Retina (tissue), 1 donor: ENCODE results near the gene ENDOU.

Source experiments
- DNase-seq: peaks from one replicate; pipeline ENCODE4 v3.0.0-alpha.2; 2016

The ENDOU gene

DNA sequence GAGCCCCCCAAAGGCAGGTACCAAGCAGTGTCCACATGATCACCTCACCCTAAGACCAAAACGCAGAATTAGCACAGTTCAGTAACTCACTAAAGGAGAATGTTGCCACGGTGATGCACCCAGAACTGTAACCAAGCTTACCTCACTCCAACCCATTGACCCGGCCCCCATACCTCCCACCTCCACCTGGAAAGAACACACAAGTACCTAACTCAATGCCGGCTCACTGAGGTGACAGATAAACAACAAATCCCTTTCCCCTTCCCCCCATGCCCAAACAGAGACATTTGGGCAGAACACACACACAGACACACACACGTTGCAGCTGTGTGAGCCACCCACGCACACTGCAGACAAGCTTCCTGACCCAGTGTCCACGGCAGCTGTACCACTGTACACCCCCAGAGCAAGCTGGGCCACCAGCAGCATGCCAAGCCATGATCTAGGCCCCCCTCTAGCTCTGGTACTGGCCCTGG is 32.1 kb upstream of the ENDOU start:
- no peak for DNase-seq

- DNase-seq, result no peak
Observed at GRCh38 chr12:47755655-47756562, 30.6 kb upstream of the ENDOU start.

DNA sequence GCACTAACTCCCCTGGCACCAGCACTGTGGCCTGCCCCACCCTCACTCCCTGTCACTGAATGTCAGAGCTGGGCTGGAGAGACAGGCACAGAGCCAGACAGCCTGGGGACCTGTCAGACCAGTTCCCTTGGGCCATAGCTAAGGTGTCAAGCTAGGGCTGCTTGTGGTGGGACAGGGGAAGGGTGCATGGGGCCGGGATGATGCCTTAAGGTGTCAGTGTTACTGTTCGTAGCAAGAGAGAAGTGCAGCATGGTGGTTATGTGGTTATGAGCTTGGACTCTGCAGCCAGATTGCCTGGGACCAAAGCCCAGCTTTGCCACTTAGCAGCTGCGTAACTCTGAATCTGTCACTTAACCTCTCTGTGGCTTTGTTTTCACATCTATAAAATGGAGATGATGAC is 29.6 kb upstream of the ENDOU start:
- DNase-seq, result no peak

GRCh38 chr12:47754126-47754525 is 28.8 kb upstream of the ENDOU start:
- no peak for DNase-seq

GRCh38 chr12:47753021-47754001 is 28.0 kb upstream of the ENDOU start:
- DNase-seq, result no peak

DNA sequence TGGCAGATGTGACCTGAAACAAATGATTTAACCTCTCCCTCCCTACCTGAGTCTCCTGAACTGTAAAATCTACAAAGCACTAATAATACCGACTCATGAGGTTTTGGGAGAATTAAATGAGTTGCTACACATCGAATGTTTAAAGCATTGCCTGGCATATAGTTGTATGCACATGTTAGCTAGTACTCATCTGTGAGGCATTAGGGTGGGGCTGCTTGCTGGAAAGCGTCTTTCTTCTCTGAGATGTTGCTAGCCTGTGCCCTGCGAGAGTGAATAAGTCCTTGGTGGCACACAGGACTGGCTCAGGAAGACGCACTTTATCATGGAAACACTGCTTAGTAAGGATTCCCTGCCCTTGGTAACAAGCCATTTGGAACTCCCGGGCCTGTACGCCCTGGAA is 27.3 kb upstream of the ENDOU start:
- DNase-seq, result no peak

DNA sequence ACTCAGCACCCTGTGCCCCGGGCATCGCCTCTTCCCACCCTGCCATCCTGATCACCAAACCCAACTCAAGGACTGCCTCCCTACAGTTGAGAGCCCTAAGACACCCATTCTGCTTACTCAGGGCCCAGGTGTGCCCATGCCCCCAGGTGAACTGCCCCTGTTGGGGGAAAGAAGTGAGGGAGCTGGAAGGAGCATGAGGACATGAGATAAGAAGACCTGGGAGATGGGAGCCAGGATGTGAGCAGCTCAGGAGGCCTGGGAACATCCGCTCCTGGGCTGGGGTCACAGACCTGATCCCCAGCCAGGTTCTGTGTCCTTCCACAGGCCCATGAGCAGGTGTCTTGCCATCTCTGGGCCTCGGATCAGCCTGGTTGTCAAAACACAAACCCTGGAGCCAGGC is 26.8 kb upstream of the ENDOU start:
- no peak for DNase-seq

- no peak for DNase-seq
Observed at GRCh38 chr12:47751561-47751960, 26.3 kb upstream of the ENDOU start.

- DNase-seq, result no peak
Observed at GRCh38 chr12:47750916-47751470, 25.7 kb upstream of the ENDOU start.

DNA sequence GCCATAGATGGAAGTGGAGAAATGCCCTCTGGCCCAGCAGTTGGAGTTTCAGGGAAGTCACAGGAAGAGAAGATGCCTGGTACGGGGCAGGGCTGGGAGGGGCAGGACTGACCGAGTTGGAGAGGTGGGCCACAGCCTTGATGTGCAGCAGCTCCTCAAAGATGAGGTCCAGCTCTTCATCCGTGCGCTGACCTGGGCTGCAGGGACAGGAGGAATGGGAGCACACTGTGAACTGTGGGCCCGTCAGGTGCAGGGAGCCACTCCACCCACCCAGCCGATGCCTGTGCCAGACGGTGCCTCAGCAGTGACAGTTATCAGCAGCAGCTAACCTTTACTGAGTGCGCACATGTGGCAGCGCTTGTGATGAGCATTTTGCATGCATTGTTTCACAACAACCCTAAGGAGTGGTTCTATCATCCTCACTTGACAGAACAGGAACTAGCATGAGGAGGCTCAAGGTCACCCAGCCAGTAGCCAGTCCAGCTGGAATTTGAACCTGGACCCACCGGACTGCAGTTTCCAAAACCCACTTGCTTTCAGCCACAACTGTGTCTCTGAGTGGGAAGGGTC is 25.0 kb upstream of the ENDOU start:
- DNase-seq, result no peak

DNA sequence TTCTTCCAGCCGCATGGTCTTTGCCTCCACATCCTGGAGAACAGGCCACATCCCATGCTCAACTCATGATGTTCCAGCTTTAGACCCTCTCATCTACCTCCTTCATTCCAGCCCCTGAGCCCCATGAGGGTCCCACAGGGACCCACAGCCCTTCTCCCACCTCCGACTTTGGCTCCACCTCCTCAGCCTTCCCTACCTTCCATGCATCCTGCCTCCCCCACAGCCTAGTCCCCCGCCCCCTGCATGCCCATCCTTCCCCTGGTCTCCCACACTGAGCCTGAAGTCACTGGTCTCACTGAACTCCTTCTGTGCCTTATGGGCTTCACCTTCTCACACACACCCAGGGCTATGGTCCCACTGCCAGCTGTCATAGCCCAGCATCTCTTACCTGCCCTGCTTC is 23.6 kb upstream of the ENDOU start:
- no peak for DNase-seq

- DNase-seq, result no peak
Observed at GRCh38 chr12:47748507-47748828, 23.2 kb upstream of the ENDOU start.

DNA sequence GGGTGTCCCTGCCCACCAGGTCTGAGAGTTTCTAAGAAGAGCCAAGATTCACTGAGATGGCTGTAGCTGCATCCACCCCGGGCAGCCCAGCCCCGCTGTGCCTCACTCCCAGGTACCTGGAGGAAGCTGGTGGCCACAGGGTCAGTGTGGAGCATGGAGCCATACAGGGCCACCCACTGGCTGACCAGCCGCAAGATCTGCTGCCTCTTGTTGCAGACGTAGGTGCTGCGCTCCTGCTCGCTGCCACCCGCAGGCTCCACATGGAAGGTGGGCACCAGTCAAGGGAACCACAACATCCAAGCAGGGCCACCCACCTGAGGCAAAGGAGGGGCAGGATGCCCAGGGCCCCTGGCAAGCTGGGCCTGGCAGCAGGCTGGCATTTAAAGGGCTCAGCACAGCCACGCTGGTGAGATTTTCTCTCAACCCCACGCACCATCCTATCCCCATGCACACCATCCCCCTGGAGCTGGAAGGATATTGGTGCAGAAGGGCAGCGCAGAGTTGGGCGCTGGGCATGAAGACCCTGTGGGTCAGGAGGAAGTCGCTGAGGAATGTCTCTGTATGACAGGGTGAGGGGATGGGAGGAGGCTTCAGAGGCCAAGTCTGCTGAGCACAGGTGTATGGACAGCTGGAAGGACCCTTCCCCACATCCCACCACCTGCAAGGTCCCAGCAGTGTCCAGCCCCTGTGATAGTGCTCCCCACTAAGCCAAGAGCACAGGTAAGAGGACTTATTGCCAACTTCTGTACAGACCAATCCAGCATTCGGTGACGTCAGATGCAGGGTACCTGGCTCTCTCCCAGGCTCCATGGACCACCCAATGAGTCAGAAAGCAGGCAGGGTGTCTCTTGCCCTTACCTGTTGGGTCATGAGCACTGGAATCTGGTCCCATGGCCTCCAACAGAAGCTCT is 22.6 kb upstream of the ENDOU start:
- DNase-seq, result no peak

DNA sequence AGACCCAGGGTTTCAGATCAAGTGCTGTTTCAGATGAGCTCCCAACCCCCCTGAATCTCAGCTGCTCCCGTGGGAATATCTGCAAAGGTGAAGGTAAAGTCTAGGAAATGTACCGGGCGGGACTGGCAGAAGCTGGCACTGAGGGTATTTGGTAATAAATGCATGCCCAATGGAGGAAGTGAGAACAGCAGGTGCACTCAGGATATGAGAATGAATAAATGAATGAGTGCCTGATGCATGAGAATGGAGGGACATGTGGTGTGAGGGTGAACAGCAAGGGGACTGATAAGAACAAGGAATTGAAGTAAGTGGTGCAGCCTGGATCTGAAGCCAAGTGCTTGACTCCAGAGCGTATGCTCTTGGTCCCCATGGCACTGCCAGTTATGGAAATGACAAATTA is 21.8 kb upstream of the ENDOU start:
- no peak for DNase-seq

DNA sequence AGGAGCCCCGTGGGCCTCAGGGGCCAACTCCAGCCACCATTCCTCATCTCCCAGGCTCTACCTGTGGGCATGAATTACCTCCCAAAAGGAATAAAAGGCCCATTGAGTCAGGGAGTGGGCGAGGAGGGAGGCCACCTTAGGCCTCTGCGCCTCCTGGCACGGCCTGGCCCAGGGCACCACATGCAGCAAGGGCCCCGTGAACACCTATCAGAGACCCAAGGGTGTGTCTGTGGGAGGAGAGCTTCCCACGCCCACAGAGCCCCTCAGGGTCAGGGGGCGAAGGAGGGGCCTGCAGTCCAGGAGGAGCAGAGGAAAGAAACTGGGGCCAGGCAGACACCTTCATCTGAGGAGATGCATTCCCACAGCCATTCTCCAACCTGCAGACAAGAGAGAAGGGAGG is 21.2 kb upstream of the ENDOU start:
- DNase-seq, result no peak

GRCh38 chr12:47746073-47746472 is 20.8 kb upstream of the ENDOU start:
- no peak for DNase-seq

DNA sequence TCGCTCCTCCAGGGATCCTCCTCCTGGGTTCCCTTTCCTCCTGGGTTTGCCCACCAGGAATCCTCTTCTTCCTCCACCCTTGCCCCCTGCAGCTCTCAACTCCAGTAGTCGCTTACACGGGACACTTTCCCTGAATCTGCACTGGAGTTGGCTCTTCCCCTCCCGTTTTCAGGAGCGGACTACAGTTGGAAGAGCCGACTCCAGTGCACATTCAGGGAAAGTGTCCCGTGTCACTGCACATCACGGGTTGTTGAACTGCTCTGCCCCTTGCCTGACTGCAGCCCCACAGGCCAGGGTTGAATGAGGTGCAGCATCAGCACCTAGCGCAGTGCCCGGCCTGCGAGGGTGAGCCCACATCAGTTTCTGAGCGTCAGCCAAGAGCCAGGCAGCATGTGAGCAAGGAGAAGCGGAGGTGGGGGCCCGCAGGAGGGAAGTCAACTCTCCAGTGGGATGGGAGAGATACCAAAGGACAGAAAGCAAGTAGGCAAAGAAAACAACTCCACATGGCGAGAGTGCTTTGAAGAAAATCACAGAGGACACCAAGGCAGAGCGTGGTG is 20.3 kb upstream of the ENDOU start:
- no peak for DNase-seq

DNA sequence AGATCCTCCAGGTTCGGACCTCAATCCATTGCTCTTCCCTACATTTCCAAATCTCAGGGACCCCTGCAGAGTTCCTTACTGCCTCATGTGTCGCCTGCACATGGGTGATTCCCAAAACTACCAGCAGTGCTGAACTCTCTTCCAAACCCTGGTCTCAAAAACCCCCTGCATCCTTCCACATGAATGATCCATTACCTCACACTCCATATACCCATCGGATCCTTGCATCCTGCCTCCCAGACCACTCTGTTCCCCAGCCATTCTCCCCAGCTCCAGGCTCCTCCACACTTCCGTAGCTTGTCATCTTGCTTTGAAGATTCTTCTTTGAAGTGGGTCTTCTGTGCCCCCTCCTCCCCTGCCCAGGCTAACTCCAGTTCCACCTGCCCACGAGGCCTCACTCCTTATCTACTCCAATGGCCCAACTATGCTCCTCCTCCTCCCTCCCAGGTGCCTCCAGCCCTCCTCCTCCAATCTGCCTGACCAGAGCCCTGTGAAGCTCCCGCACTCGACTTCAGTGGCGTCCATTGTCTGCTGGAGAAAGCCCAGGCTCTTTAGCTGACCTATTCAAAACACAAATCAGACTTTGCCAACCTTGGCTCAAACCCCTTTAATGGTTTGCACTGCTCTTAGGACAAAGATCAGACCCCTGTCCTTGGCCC is 19.6 kb upstream of the ENDOU start:
- DNase-seq, result no peak

- no peak for DNase-seq
Observed at GRCh38 chr12:47744005-47744651, 18.8 kb upstream of the ENDOU start.

- DNase-seq, result no peak
Observed at GRCh38 chr12:47743311-47743860, 18.1 kb upstream of the ENDOU start.
